AG04449 (cell line): Measurements from ENCODE around the gene LPGAT1.

Experiments used
- CTCF ChIA-PET: fragments of 350-600 bp; formaldehyde crosslinking; extraction: SDS; loops from one replicate; lab custom pipeline; 2021; ENCODE audit warnings: antibody characterized with exemption; lab: Yijun Ruan, JAX
- POLR2A ChIA-PET: fragments of 400-600, 350-600 bp; formaldehyde crosslinking; extraction: SDS; loops from one replicate; lab custom pipeline; 2020; ENCODE audit warnings: antibody characterized with exemption, inconsistent platforms; lab: Yijun Ruan, JAX
- DNase-seq: peaks from one replicate; pipeline ENCODE4 v3.0.0-alpha.2; 2010; ENCODE audit warnings: low read depth, low spot score
- H3K4me3 ChIP-seq: 2 replicates; pipeline ENCODE4 v1.5.1; 2011; ENCODE audit warnings: low read depth, mild to moderate bottlenecking, control low read depth, low read length
- CTCF ChIP-seq: IDR thresholded peaks from one replicate; pipeline ENCODE4 v1.5.1; 2011; ENCODE audit warnings: mild to moderate bottlenecking, moderate library complexity, low read length, control low read depth, inconsistent platforms; ENCODE audit not compliant: insufficient read depth; ENCODE audit errors: missing control alignments

LPGAT1 gene

GRCh38 chr1:211764701-211765100 lies 65.9 kb downstream of the LPGAT1 start:
- no peak overlapping the region for H3K4me3 ChIP-seq
- DNase-seq = no peak
- ChIA-PET POLR2A (no interaction called here), CTCF (no interaction called here)
- no peak for TF ChIP-seq CTCF

GRCh38 chr1:211762206-211762605 lies 68.4 kb downstream of the LPGAT1 start:
- TF ChIP-seq CTCF = no peak
- no peak overlapping the region for H3K4me3 ChIP-seq
- ChIA-PET CTCF (interaction anchor here (0.7 to 1.9 kb wide), 3 partner anchors 19 to 273 kb away, joined by 3 to 6 read pairs (median 5); partner anchors contain the start of genes DTL and INTS7), POLR2A (no interaction called here)
- no peak for DNase-seq

- no peak for DNase-seq
- ChIA-PET CTCF (interaction anchor here (0.6 to 1.9 kb wide), 4 partner anchors 11 to 274 kb away, joined by 3 to 6 read pairs (median 4); partner anchors contain the start of genes DTL and INTS7), POLR2A (no interaction called here)
- TF ChIP-seq CTCF = no peak
- no peak overlapping the region for H3K4me3 ChIP-seq
Observed at GRCh38 chr1:211761400-211761799, 69.2 kb downstream of the LPGAT1 start.

GRCh38 chr1:211756471-211757020 lies 74.0 kb downstream of the LPGAT1 start:
- ChIA-PET CTCF (interaction anchor here (1.6 kb wide), 1 partner anchor 278 kb away, joined by 4 read pairs; the partner anchor contains the start of gene INTS7), POLR2A (no interaction called here)
- no peak for DNase-seq
- H3K4me3 ChIP-seq = no peak overlapping the region
- no peak for TF ChIP-seq CTCF

- DNase-seq = no peak
- H3K4me3 ChIP-seq = no peak overlapping the region
- POLR2A ChIA-PET = no interaction called here
- TF ChIP-seq CTCF = no peak
- CTCF ChIA-PET = interaction anchor here (1.1 kb wide), 1 partner anchor 55 kb away, joined by 4 read pairs; no protein-coding TSS in a partner anchor
Observed at GRCh38 chr1:211753649-211754251, 76.8 kb downstream of the LPGAT1 start.

GRCh38 chr1:211752951-211753486 lies 77.5 kb downstream of the LPGAT1 start:
- no peak for TF ChIP-seq CTCF
- no peak for DNase-seq
- CTCF ChIA-PET = interaction anchor here (1.1 to 1.6 kb wide), 2 partner anchors 10 to 54 kb away, joined by 4 to 8 read pairs; no protein-coding TSS in a partner anchor
- POLR2A ChIA-PET = no interaction called here
- no peak overlapping the region for H3K4me3 ChIP-seq
